Activated naive CD8-positive, alpha-beta T cell treated with anti-CD3 and anti-CD28 coated beads, Interleukin-2, amount 10 ng/mL, durations not matched to agents 7 days and 5 days (primary cell): ENCODE data around the gene NKAIN4. TPM values are rescaled to one million over a fixed set of nuclear protein-coding genes. Genes with fewer than 3 reads are reported as not detected.

Experiments used
- ATAC-seq: fragments of 150-1000 bp; cut with Tn5 transposase; one replicate; pipeline ENCODE4 v1.10.0; 2021; ENCODE audit warnings: low read depth, moderate library complexity
- POLR2A ChIA-PET: fragments of 350-600 bp; sonication (Branson Sonifier 250); formaldehyde crosslinking; loops from one replicate; lab custom pipeline; 2021; ENCODE audit warnings: antibody characterized with exemption; lab: Charles Lee
- DNase-seq: peaks from one replicate; pipeline ENCODE4 v3.0.0; 2021
- H3K27ac Mint-ChIP-seq: one replicate; pipeline ENCODE4 v1.8.0; 2022; ENCODE audit warnings: mild to moderate bottlenecking, mixed read lengths
- H3K27me3 Mint-ChIP-seq: one replicate; pipeline ENCODE4 v1.8.0; 2022; ENCODE audit warnings: mild to moderate bottlenecking, moderate library complexity, mixed read lengths
- H3K36me3 Mint-ChIP-seq: one replicate; pipeline ENCODE4 v1.8.0; 2021; ENCODE audit warnings: mild to moderate bottlenecking, mixed read lengths
- H3K4me1 Mint-ChIP-seq: one replicate; pipeline ENCODE4 v1.8.0; 2021; ENCODE audit warnings: mixed read lengths
- H3K4me3 Mint-ChIP-seq: one replicate; pipeline ENCODE4 v1.8.0; 2022; ENCODE audit warnings: mild to moderate bottlenecking, moderate library complexity, mixed read lengths
- H3K9me3 Mint-ChIP-seq: one replicate; pipeline ENCODE4 v1.8.0; 2021; ENCODE audit warnings: mixed read lengths
- total RNA-seq, 2 experiments: library from RNA; stranded (reverse); gene quantifications; one replicate each; pipeline ENCODE4 v1.2.3, GENCODE V29; 2021

The NKAIN4 gene
- total RNA-seq, 2 experiments from 2014 or later = not detected

DNA sequence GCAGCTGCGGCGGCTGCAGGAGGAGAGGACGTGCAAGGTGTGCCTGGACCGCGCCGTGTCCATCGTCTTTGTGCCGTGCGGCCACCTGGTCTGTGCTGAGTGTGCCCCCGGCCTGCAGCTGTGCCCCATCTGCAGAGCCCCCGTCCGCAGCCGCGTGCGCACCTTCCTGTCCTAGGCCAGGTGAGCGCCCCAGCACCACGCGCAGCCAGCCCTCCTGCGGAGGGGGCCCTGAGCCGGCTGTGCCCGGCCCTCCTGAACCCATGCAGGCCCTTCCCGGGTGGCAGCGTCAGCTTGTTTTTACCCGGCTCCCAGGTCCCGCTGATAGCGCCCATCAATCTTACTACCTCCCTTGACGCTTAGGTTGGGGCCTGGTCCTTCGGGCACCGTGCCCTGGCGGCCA is 14.8 kb downstream of the NKAIN4 start:
- Mint-ChIP-seq H3K4me1 (no peaks in the 10 kb centered on the region), H3K36me3 (no peaks in the 10 kb centered on the region), H3K27ac (no peak overlapping the region), H3K27me3 (peaks cover 3% of the 10 kb centered on the region), H3K4me3 (no peak overlapping the region), H3K9me3 (no peaks in the 10 kb centered on the region)
- POLR2A ChIA-PET = no interaction called here
- no peak for ATAC-seq
- DNase-seq = no peak

DNA sequence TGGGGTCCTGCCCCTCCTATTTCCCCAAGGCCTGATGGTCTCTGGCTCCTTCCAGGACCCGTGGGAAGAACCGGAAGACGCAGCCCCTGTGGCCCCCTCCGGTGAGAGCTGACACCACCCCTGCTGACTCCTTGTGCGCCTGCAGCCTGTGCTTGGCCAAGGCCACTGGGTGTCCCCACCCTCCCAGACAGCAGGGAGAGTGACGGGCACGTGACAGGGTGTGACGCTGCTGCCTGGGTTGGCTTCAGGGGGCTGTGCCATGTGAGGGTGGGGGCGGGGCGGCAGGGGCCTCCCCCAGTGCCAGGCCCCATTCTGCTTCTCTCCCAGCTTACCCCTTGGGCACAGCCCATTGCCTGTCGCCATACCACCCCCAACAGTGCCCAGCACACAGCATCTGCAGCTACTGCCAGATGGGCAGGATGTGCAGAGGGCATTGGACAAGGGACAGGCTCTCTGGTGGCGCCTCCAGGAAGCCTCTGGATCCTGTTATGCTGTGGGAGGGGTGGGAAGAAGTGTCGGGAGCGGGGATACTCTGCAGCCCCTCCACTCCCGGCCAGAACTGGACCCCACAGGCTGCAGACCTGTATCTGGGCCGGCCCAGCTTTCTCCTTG is 15.6 kb downstream of the NKAIN4 start:
- H3K4me3 Mint-ChIP-seq = no peak overlapping the region
- H3K4me1 Mint-ChIP-seq = no peaks in the 10 kb centered on the region
- H3K9me3 Mint-ChIP-seq = no peaks in the 10 kb centered on the region
- H3K27ac Mint-ChIP-seq = no peak overlapping the region
- DNase-seq (no peak), ATAC-seq (no peak)
- no peaks in the 10 kb centered on the region for H3K36me3 Mint-ChIP-seq
- POLR2A ChIA-PET = no interaction called here
- peaks cover 5% of the 10 kb centered on the region for H3K27me3 Mint-ChIP-seq

- Mint-ChIP-seq H3K4me3 (no peak overlapping the region), H3K9me3 (no peaks in the 10 kb centered on the region), H3K27me3 (peaks cover 5% of the 10 kb centered on the region)
These were observed 16.2 kb downstream of the NKAIN4 start for GRCh38 chr20:63238031-63238430.

GRCh38 chr20:63236116-63236837 is 18.0 kb downstream of the NKAIN4 start:
- Mint-ChIP-seq H3K27me3 (peaks cover 21% of the 10 kb centered on the region), H3K4me3 (no peak overlapping the region), H3K9me3 (no peaks in the 10 kb centered on the region), H3K36me3 (no peaks in the 10 kb centered on the region), H3K27ac (no peak overlapping the region), H3K4me1 (no peaks in the 10 kb centered on the region)
- DNase-seq (no peak), ATAC-seq (no peak)
- POLR2A ChIA-PET = no interaction called here

More at GRCh38 chr20:63238031-63238430, 16.2 kb downstream of the NKAIN4 start:
- H3K4me1 Mint-ChIP-seq = no peaks in the 10 kb centered on the region
- no peak overlapping the region for H3K27ac Mint-ChIP-seq
- ATAC-seq (no peak), DNase-seq (no peak)
- POLR2A ChIA-PET = no interaction called here
- no peaks in the 10 kb centered on the region for H3K36me3 Mint-ChIP-seq

DNA sequence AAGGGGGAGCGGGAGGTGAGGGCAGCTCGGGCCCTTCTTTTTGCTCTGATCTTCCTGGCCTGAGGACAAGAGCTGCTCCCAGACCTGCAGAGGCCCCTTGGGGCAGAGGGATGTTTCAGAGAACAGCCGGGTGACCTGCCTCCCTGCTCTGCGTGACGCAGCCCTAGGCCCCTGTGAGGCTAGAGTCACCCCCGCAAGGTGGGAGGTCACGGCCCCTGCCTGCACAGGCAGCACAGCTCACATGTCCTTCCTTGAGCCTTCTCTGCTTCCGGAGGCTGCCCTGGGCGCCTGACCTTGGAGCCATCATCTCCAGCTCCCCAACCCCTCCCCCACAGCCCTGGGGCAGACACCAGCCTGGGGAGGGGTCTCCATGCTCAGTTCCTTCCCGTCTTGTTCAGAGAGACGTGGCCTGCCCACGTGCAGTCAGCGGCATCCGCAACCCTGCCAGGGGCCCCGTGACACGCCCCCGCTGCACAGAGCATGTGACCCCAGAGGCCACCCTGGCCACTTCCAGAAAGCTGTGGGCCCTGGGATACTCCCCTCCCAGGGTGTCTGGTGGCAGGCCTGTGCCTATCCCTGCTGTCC is 18.8 kb downstream of the NKAIN4 start, which contains the start of gene BIRC7:
BIRC7 (plus strand) TSS at position 507 of the 585 bp plus-strand sequence. CDS start 192 bp downstream, outside the sequence.
- no peaks in the 10 kb centered on the region for H3K4me1 Mint-ChIP-seq
- peaks cover 28% of the 10 kb centered on the region for H3K27me3 Mint-ChIP-seq
- H3K36me3 Mint-ChIP-seq = no peaks in the 10 kb centered on the region
- no peak within 1 kb of the TSS for H3K27ac Mint-ChIP-seq
- POLR2A ChIA-PET = no interaction called here
- no peak for DNase-seq
- no peak within 1 kb of the TSS for H3K4me3 Mint-ChIP-seq
- H3K9me3 Mint-ChIP-seq = no peaks in the 10 kb centered on the region
- ATAC-seq = no peak

DNA sequence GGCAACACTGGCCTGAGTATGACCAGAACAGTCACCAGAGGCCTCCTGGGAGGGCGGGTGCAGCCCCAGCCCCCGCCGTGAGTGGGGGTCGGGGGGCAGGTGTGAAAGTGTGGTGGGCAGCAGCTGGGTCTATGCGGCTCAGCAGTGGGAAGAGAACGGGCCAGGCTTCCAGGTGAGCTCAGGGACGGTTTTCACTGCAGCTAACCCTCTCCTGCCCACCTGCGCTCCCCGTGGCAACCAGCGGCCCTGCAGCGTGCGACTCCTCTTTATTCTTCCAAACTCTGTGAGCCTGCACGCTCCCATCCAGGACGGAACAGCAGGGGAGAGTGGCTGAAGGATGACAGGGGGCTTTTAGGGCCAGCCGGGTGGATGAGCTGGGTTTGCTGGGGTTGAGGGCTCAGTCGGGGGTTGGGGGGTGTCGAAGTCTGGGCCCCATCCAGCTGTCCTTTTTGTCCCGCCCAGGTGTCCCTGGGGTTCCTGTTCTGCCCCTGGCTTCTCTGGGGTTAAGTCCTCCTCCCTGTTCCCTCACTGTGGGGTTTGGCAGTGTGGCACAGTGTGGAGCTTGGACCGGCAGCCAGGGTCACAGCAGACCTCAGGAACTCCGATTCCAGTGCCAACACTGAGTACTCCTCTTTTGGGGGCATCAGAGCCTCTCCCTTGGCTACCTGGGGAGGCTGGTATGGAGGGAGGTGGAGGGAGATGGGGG is 19.4 kb downstream of the NKAIN4 start:
- ATAC-seq = peak; percentile 57
- Mint-ChIP-seq H3K27ac (no peak overlapping the region), H3K4me3 (no peak overlapping the region), H3K36me3 (no peaks in the 10 kb centered on the region), H3K9me3 (no peaks in the 10 kb centered on the region), H3K4me1 (no peaks in the 10 kb centered on the region), H3K27me3 (peaks cover 34% of the 10 kb centered on the region)
- POLR2A ChIA-PET = no interaction called here
- no peak for DNase-seq

GRCh38 chr20:63233924-63234323 is 20.3 kb downstream of the NKAIN4 start:
- ATAC-seq (no peak), DNase-seq (no peak)
- Mint-ChIP-seq H3K4me1 (no peaks in the 10 kb centered on the region), H3K36me3 (no peaks in the 10 kb centered on the region), H3K4me3 (no peak overlapping the region), H3K27me3 (peaks cover 38% of the 10 kb centered on the region), H3K27ac (no peak overlapping the region), H3K9me3 (no peaks in the 10 kb centered on the region)
- POLR2A ChIA-PET = no interaction called here

- H3K27ac Mint-ChIP-seq = no peak overlapping the region
- DNase-seq (no peak), ATAC-seq (no peak)
- no peak overlapping the region for H3K4me3 Mint-ChIP-seq
- H3K9me3 Mint-ChIP-seq = no peaks in the 10 kb centered on the region
- no peaks in the 10 kb centered on the region for H3K36me3 Mint-ChIP-seq
- POLR2A ChIA-PET = no interaction called here
- H3K4me1 Mint-ChIP-seq = no peaks in the 10 kb centered on the region
- H3K27me3 Mint-ChIP-seq = peaks cover 42% of the 10 kb centered on the region
These were observed 21.3 kb downstream of the NKAIN4 start for GRCh38 chr20:63233061-63233344.

- no peak overlapping the region for H3K27ac Mint-ChIP-seq
These were observed 21.8 kb downstream of the NKAIN4 start for GRCh38 chr20:63232235-63233060.

DNA sequence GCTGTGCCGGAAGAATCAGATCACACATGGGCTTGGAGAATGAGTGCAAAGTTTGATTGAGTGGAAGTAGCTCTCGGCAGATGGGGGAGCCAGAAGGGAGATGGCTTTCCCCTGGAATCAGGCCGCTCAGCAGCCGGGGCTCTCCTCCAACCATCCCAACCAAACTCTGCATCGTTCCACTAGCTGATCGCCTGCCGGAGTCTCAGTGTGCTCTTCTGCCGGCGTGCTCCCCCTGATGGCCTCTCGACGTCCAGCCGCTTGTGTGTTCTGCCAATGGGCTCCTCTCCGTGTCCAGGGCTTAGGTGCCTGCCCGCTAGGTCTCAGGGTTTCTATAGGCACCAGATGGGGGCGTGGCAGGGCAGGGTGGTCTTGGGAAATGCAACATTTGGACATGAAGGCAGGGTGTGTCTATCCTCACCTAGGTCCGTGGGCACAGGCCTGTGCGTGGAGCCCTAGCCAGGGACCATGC is 23.4 kb downstream of the NKAIN4 start:
- Mint-ChIP-seq H3K4me1 (no peaks in the 10 kb centered on the region), H3K9me3 (no peaks in the 10 kb centered on the region), H3K36me3 (no peaks in the 10 kb centered on the region), H3K27me3 (peaks cover 44% of the 10 kb centered on the region), H3K4me3 (no peak overlapping the region), H3K27ac (no peak overlapping the region)
- DNase-seq = no peak
- no peak for ATAC-seq
- POLR2A ChIA-PET = no interaction called here

More at GRCh38 chr20:63232235-63233060, 21.8 kb downstream of the NKAIN4 start:
- Mint-ChIP-seq H3K27me3 (peaks cover 44% of the 10 kb centered on the region), H3K36me3 (no peaks in the 10 kb centered on the region), H3K4me3 (no peak overlapping the region), H3K9me3 (no peaks in the 10 kb centered on the region), H3K4me1 (no peaks in the 10 kb centered on the region)
- ATAC-seq (no peak), DNase-seq (no peak)
- POLR2A ChIA-PET = no interaction called here

DNA sequence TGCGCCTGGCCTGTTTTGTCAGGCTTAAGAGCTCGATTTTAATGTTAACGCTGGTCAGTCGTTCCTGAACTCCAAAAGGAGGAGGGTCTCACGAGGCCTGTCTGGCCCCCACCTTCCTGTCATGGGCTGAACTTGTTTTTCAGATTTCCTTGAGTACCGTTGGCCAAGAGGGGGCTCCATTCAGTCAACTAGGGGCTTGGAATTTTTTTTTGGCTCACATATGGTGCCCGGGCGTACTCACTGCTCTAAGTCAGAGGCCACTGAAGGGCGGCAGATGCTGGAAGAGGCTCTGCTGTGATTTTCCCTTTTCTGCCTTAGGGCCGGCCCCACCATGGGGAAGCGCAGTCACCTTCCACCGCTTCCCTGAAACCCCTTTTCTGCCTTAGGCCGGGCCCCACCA is 25.5 kb downstream of the NKAIN4 start:
- POLR2A ChIA-PET = no interaction called here
- no peaks in the 10 kb centered on the region for H3K36me3 Mint-ChIP-seq
- no peak for DNase-seq

GRCh38 chr20:63227260-63227659 is 27.0 kb downstream of the NKAIN4 start:
- H3K27ac Mint-ChIP-seq = no peak overlapping the region
- no peaks in the 10 kb centered on the region for H3K9me3 Mint-ChIP-seq
- DNase-seq (no peak), ATAC-seq (no peak)
- H3K4me3 Mint-ChIP-seq = no peak overlapping the region
- no peaks in the 10 kb centered on the region for H3K4me1 Mint-ChIP-seq
- POLR2A ChIA-PET = no interaction called here
- no peaks in the 10 kb centered on the region for H3K36me3 Mint-ChIP-seq
- peaks cover 33% of the 10 kb centered on the region for H3K27me3 Mint-ChIP-seq

More for the DNA sequence above, 25.5 kb downstream of the NKAIN4 start:
- peaks cover 40% of the 10 kb centered on the region for H3K27me3 Mint-ChIP-seq
- no peaks in the 10 kb centered on the region for H3K9me3 Mint-ChIP-seq
- ATAC-seq = no peak
- H3K4me1 Mint-ChIP-seq = no peaks in the 10 kb centered on the region
- no peak overlapping the region for H3K27ac Mint-ChIP-seq
- no peak overlapping the region for H3K4me3 Mint-ChIP-seq
